Occipital lobe (tissue), 2 donors: ENCODE results near the gene CKMT2. TPM values are rescaled to one million over a fixed set of nuclear protein-coding genes. Genes with fewer than 3 reads are reported as not detected.

Experiments
- DNase-seq: peaks from one replicate; lab custom pipeline; 2025; lab: John Stamatoyannopoulos, UW
- total RNA-seq: library from RNA; depleted of rRNA; stranded (reverse); fragments of >200 nt; gene quantifications from one replicate; pipeline ENCODE4 v1.2.3, GENCODE V29; 2014

CKMT2 gene
- total RNA-seq = 1.2 TPM

DNA sequence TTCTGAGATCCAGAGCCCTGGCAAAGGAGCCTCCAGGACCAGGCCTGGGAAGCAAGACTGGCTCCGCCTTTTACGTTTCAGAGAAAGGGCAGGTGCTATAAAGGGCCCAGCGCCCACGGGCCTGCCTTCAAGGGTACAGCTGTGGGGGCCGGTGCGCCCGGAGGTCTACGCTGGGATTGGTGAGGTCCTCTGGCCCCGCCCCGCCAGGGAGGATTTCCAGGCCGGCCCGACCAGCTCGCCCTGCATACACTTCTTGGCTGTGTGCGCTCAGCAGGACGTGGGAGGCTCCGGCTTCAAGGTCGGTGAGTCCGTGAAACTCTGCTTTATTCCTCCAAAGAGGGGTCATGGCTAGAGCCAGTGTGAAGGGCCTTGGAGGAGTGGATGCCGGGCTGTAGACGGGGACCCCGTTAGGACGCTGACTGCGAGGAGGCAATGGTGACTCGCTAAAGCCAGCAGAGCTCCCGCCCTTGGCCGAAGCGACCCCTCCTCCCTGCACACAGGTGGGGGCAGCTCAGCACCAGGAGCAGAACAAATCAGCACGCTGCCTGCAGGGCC, at the start of gene CKMT2:
CKMT2 (plus strand) TSS at position 243 of the 555 bp plus-strand sequence. CDS start 17,811 bp downstream, outside the sequence.
- DNase-seq = peak; percentile 24

- no peak for DNase-seq
Measured at GRCh38 chr5:81183811-81184748, 49.0 kb upstream of the CKMT2 start.

- no peak for DNase-seq
Measured at GRCh38 chr5:81184749-81185110, 48.4 kb upstream of the CKMT2 start.

- DNase-seq = no peak
Measured at GRCh38 chr5:81187885-81188284, 45.2 kb upstream of the CKMT2 start.

DNA sequence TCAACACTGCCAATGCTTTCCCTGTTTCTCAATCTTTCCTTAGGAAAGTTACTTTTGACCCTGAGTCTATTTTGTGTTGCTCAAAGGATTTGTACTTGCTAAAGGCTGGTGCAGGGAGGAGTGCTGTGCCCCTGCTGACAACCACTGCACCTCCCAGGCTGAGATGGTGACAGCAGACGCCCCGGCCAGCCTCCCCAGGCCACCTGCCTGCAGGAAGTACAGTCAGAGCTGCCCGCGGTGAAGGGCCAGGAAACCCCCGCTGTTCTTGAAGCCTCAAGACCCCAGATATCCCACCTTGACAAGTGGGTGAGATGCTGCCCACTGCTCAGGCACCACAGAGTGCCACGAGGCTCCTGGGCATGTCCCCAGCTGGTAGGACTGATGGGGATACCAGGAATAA, 44.2 kb upstream of the CKMT2 start:
- no peak for DNase-seq

GRCh38 chr5:81189875-81190498, 43.1 kb upstream of the CKMT2 start:
- no peak for DNase-seq

GRCh38 chr5:81191726-81192372, 41.3 kb upstream of the CKMT2 start:
- no peak for DNase-seq

DNA sequence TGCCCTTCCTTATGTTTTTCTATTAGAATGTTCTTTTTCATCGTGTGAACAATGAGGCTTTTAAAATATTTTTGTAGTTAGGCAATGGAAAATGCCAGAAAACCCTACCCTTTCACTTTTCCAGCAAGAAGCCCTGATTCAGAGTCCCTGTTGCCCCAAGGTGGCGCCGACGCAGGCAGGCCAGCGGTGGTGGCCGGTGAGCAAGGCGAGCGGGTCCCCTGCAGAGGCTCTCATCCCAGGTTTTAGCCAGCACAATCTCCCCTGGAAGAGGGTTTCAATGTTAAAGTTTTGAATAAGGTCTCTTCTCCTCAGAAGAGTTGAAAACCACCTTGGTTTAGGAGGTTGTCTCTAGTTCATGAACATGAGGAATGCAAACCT, 40.8 kb upstream of the CKMT2 start:
- DNase-seq = no peak

- peak; percentile 65 for DNase-seq
Measured at GRCh38 chr5:81194633-81195334, 38.3 kb upstream of the CKMT2 start.

DNA sequence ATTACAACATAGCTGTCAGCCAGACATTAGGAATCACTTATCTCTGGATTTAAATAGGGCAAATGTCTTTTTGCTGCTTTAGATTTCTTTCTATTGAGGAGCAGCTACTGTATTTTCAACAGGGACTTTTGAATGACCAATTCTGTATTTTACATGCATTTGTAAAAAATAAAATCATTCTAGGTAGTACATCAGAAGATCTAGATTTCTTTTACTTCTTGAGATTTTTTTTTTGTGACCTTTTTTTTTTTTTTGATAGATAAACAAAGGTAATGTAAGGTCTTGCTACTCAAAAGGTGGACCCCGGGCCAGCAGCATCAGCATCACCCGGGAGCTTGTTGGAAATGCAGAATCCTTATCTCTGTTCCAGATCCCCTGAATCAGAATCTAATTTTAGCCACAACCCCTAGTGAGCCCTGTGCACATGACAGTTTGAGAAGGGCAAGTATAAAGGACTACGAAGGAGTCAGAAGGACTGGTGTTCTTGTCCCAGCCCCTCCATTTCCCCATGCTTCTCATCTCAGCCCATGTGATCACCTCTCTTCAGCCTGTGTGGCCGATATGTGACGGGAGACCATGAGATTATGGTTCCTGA, 37.7 kb upstream of the CKMT2 start:
- DNase-seq = no peak

DNA sequence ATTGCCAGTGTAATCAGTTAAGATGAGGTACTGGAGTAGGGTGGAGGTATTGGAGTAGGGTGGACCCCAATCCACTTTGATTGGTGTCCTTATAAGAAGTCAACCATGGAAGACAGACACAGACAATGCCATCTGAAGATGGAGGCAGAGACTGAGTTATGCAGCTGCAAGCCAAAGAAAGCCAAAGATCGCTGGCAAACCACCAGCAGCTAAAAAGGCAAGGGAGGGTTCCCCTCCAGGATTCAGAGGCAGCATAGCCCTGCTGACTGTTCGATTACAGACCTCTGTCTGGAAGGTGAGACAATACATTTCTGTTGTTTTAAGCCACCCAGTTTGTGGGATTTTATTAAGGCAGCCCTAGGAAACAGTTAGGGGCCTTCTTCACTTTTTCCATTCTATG, 30.5 kb upstream of the CKMT2 start:
- DNase-seq = no peak

- no peak for DNase-seq
Measured at GRCh38 chr5:81203729-81204128, 29.4 kb upstream of the CKMT2 start.

GRCh38 chr5:81204205-81204604, 28.9 kb upstream of the CKMT2 start:
- DNase-seq = no peak

- no peak for DNase-seq
Measured at GRCh38 chr5:81205058-81205457, 28.1 kb upstream of the CKMT2 start.

GRCh38 chr5:81207009-81207408, 26.1 kb upstream of the CKMT2 start:
- DNase-seq = no peak

DNA sequence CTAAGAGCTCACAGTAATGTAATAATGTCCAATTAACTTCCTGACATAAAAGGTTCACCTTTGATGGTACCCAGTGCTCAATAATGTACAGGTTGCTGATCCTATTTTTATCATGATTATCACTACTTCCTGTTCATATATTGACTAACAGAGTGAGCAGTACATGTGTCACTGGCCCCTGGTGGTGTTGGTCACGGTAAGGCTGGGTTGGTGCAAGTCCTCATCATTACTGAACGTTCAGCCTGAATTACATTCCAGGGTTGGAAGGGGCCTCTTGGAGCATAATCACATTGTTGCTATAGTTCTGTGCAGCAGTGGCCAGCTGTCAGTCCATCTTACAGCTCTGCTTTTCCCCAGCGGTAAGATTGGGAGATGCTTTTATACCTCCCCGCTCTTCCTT, 24.2 kb upstream of the CKMT2 start:
- DNase-seq = no peak

DNA sequence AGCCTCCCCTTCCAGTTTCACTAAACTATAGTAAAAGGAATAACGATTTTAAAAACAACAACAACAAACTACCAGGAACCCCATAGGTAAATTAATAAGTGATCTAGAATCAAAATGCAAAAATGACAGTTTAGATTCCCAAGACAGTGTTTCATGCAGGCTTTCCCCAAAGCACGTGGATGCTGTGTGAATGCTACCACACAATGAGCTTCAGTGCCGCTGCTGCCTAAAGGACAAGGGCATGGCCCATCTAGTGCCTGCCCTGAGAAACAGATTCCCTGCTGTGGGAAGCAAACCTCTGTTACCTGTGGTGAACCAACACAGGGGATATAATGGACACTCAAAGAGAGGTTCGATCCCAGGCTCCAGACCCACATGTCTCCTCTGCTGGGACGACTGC, 23.7 kb upstream of the CKMT2 start:
- DNase-seq = no peak

DNA sequence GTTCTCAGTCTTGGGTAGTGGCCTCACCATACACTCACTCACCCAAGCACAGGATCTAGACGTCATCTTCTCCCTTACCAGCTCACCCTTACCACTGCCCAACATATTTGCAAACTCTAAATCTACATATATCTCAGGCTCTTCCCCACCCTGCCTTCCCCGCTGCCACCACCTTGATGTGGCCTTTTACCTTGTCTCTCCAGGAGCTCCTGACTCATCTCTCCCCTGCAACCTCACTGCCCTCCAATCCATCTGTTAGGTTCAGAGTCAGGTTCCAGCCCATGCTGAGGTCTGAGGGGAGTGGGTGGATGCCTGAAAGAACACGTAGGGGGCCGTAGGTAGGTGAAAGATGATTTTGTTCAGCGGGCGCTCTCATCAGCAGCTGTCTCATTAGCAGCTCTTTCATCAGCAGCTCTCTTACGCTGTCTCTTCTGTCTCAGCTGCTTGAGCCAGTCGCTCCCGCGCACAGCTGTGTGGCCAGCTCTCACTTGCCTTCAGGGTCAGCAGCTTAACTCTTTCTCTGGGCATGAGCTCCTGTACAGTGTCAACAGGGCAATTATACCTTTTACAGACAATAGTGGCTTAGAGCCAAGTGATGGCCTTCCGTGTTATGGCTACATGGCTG, 23.1 kb upstream of the CKMT2 start:
- no peak for DNase-seq

DNA sequence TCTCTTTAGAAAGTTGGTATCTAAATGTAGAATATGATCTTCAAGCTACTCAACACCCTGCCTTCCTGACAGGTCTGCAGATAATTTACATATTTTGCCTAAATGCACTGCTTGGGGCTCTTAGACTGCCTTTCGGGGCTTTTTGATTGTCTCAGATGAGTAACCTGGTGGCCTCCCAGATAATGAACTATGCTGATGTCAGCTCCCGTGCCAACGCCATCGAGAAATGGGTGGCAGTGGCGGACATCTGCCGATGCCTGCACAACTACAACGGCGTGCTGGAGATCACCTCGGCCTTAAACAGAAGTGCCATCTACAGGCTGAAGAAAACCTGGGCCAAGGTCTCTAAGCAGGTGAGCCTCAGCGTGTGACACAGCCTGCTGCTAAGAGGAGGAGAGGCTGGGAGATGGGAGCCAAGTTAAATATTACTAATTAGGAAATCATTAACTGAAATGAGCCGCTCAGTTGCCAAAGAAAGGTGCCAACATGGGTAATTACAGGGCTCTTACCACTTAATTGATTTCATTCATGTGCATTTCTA, 20.8 kb upstream of the CKMT2 start:
- DNase-seq = no peak

- DNase-seq = no peak
Measured at GRCh38 chr5:81213070-81213469, 20.1 kb upstream of the CKMT2 start.
